SU-DHL-6 (cell line): ENCODE results near the gene TMC6.

Source experiments
- EZH2phosphoT487 ChIP-seq: fragments of 200-600 bp; sonication (generic), shearing (Covaris generic); conservative IDR thresholded peaks from 2 replicates; pipeline ENCODE4 v1.6.1; 2018; ENCODE audit warnings: mild to moderate bottlenecking, antibody characterized with exemption, low read length, moderate library complexity, mixed read lengths
- TF ChIP-seq, protein P1 (sequence below): fragments of 200-600 bp; sonication (generic); IDR thresholded peaks from one replicate; pipeline ENCODE4 v1.5.1; 2017; ENCODE audit warnings: antibody characterized with exemption, mild to moderate bottlenecking, low read length, moderate library complexity; ENCODE audit not compliant: insufficient read depth, poor library complexity, severe bottlenecking

DNA sequence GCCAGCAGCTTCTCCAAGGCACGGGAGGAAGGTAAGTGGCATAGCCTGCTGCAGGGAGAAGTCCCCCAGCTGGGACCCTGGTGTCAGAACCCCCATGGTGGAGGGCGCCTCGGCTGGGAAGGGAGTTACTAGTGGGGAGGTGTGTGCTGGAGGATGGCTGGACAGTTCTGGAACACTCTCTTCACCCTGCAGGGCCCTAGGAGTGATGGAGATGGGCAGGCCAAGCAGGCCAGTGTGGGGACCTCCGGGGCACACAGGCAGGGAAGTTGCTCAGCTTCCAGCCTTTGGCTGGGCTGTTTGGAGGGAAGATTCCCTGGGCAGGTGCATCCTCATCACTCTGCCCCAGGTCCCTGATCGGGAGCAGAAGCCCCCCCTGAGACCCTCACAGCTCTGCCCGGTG lies 18.3 kb upstream of the TMC6 start:
- TF ChIP-seq EZH2phosphoT487 = no peak
- TF ChIP-seq, protein P1, sequence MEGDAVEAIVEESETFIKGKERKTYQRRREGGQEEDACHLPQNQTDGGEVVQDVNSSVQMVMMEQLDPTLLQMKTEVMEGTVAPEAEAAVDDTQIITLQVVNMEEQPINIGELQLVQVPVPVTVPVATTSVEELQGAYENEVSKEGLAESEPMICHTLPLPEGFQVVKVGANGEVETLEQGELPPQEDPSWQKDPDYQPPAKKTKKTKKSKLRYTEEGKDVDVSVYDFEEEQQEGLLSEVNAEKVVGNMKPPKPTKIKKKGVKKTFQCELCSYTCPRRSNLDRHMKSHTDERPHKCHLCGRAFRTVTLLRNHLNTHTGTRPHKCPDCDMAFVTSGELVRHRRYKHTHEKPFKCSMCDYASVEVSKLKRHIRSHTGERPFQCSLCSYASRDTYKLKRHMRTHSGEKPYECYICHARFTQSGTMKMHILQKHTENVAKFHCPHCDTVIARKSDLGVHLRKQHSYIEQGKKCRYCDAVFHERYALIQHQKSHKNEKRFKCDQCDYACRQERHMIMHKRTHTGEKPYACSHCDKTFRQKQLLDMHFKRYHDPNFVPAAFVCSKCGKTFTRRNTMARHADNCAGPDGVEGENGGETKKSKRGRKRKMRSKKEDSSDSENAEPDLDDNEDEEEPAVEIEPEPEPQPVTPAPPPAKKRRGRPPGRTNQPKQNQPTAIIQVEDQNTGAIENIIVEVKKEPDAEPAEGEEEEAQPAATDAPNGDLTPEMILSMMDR = no peak
